Measurements from ENCODE around the gene GPT2. TPM values are rescaled to one million over a fixed set of nuclear protein-coding genes. Genes with fewer than 3 reads are reported as not detected.

Gene GPT2
- total and polyA plus RNA-seq, 2 donors (not counting 3 experiments of a cell fraction or from before 2014, with no cell fraction given) = 10.8 to 17.9 TPM

DNA sequence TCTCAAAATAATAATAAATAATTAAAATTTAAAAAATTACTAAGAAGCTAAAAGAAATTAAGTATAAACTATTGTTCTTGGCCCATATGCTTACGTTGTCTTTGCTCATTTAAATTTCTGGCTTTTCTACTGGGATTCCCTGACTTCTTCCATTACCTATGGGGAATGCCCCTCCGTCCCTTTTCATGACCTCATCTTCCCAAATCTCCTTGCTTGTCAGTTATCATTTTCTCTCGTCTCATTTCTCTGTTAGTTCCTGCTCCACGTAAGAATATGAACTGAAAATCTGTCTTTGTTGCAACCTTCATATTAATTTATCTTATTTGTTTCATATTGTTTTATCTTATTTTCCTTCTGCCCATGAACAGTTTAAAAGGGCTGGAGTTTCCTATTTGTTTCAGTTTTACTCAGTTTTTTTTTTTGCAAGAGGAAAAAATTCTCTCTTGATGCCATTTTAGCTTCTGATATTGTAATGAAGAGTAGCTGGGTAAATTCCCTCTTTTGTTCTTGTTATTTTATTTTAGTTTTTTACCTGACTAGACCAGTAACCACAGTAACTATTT is 91.8 kb downstream of the GPT2 start:
- H3K9me3 ChIP-seq (replicated peaks; ENCODE audit: control insufficient read depth, insufficient read depth, low read length) = no peaks in the 10 kb centered on the region
- H3K9ac ChIP-seq (replicated peaks; ENCODE audit: extremely low read depth, insufficient read depth, low read length) = no peak overlapping the region
- dilution Hi-C loops (cut with MboI; ENCODE audit: extremely low pct_ligation_motif_present, low sequenced_read_pairs) = no loop called here
- H4K20me1 ChIP-seq (replicated peaks; ENCODE audit: control insufficient read depth, extremely low read depth, insufficient read depth, low read length) = peaks cover 3% of the 10 kb centered on the region
- no peak overlapping the region for H3K4me3 ChIP-seq (replicated peaks in 1 of 3; ENCODE audit: insufficient read depth in 1 of 3, low read depth in 1 of 3, low read length in 3 of 3)
- no peak overlapping the region for H3K27ac ChIP-seq (ENCODE audit: insufficient read depth, low read depth, low read length)
- no peaks in the 10 kb centered on the region for H3K27me3 ChIP-seq (ENCODE audit: control insufficient read depth in 2 of 2, insufficient read depth in 2 of 2, low read length in 2 of 2)
- intact Hi-C loops (cut with micrococcal nuclease) = loop anchor here (10.0 kb wide), 2 partner anchors 1189 to 1389 kb away; no protein-coding TSS in a partner anchor
- POLR2A ChIA-PET = no interaction called here
- peaks cover 24% of the 10 kb centered on the region for H3K79me2 ChIP-seq (ENCODE audit: control insufficient read depth, insufficient read depth, low read length)
- FAIRE-seq (no peak), DNase-seq (ENCODE audit: low read depth, low spot score) (no peak)
- no peak for TF ChIP-seq POLR2AphosphoS5 (IDR thresholded peaks at IDR 0.05; ENCODE audit: insufficient read depth, low read depth, low read length)
- TF ChIP-seq MYC (IDR thresholded peaks at IDR 0.05; ENCODE audit: low read depth, low read length) = no peak
- TF ChIP-seq, protein P1, sequence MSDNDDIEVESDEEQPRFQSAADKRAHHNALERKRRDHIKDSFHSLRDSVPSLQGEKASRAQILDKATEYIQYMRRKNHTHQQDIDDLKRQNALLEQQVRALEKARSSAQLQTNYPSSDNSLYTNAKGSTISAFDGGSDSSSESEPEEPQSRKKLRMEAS (IDR thresholded peaks at IDR 0.05; ENCODE audit: insufficient read depth, insufficient read length) = no peak
- TF ChIP-seq EZH2 (IDR thresholded peaks at IDR 0.05; ENCODE audit: borderline replicate concordance, low read depth, low read length, severe bottlenecking) = no peak
- TF ChIP-seq FOS (IDR thresholded peaks at IDR 0.05; ENCODE audit: borderline replicate concordance, insufficient read depth, low read length) = no peak
- TF ChIP-seq, protein P2, sequence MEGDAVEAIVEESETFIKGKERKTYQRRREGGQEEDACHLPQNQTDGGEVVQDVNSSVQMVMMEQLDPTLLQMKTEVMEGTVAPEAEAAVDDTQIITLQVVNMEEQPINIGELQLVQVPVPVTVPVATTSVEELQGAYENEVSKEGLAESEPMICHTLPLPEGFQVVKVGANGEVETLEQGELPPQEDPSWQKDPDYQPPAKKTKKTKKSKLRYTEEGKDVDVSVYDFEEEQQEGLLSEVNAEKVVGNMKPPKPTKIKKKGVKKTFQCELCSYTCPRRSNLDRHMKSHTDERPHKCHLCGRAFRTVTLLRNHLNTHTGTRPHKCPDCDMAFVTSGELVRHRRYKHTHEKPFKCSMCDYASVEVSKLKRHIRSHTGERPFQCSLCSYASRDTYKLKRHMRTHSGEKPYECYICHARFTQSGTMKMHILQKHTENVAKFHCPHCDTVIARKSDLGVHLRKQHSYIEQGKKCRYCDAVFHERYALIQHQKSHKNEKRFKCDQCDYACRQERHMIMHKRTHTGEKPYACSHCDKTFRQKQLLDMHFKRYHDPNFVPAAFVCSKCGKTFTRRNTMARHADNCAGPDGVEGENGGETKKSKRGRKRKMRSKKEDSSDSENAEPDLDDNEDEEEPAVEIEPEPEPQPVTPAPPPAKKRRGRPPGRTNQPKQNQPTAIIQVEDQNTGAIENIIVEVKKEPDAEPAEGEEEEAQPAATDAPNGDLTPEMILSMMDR (IDR thresholded peaks at IDR 0.05; ENCODE audit: extremely low read depth in 1 of 2, insufficient read depth in 1 of 2, low read depth in 1 of 2, low read length in 2 of 2) = no peak
- TF ChIP-seq GATA2 (IDR thresholded peaks at IDR 0.05; ENCODE audit: insufficient read depth, insufficient read length, low read depth, low read length) = no peak
- no peak for TF ChIP-seq POLR2A (IDR thresholded peaks at IDR 0.05; ENCODE audit: low read depth, low read length)
- TF ChIP-seq JUN (IDR thresholded peaks at IDR 0.05; ENCODE audit: borderline replicate concordance, insufficient read depth, insufficient read length, low read depth) = no peak
- H3K9me1 ChIP-seq (replicated peaks; ENCODE audit: control insufficient read depth, extremely low read depth, insufficient read depth, low read length) = no peaks in the 10 kb centered on the region
- H3K4me1 ChIP-seq (ENCODE audit: control insufficient read depth, extremely low read depth, insufficient read depth, low read length) = peaks cover 19% of the 10 kb centered on the region
- no peak overlapping the region for H3K4me2 ChIP-seq (ENCODE audit: insufficient read depth, low read length)
- H3K36me3 ChIP-seq (ENCODE audit: control insufficient read depth in 2 of 2, extremely low read depth in 1 of 2, insufficient read depth in 2 of 2, low read length in 2 of 2) = peaks cover 0 to 3% of the 10 kb centered on the region in 2 experiments
- BruUV-seq (replicated peaks) = no TSS peak
- no peak overlapping the region for H2AFZ ChIP-seq (ENCODE audit: low read depth, low read length)
- CTCF ChIA-PET = interaction anchor here (0.8 to 5.3 kb wide), 3 partner anchors 11 to 1189 kb away, joined by 3 to 31 read pairs (median 3); no protein-coding TSS in a partner anchor

All from endothelial cell of umbilical vein (primary cell).